GM20431 (cell line): ENCODE results near the gene CAPN14.

Experiments
- in situ Hi-C: fragments of 300-500 bp; cut with MseI, MboI; formaldehyde crosslinking; loops from one replicate; pipeline ENCODE4 v1.15.0; 2020; ENCODE audit warnings: low sequenced_read_pairs; ENCODE audit not compliant: unreplicated experiment

Gene CAPN14

GRCh38 chr2:31217465-31218200 is at the start of gene CAPN14:
Gene CAPN14, minus strand, starts transcription at chr2:31217515. Its CDS starts 12,068 bp downstream, at chr2:31205447.
- in situ Hi-C loops: no loop called here

GRCh38 chr2:31266804-31267203 is 49.5 kb upstream of the CAPN14 start:
- in situ Hi-C loops: no loop called here

- in situ Hi-C loops: no loop called here
Observed at GRCh38 chr2:31265234-31265633, 47.9 kb upstream of the CAPN14 start.

- in situ Hi-C loops: no loop called here
Observed at GRCh38 chr2:31263636-31264190, 46.4 kb upstream of the CAPN14 start.

GRCh38 chr2:31260870-31261269 is 43.6 kb upstream of the CAPN14 start:
- in situ Hi-C loops: no loop called here

- in situ Hi-C loops: no loop called here
Observed at GRCh38 chr2:31259075-31259474, 41.8 kb upstream of the CAPN14 start.

GRCh38 chr2:31258351-31258750 is 41.0 kb upstream of the CAPN14 start:
- in situ Hi-C loops: no loop called here

GRCh38 chr2:31256611-31257382 is 39.5 kb upstream of the CAPN14 start:
- in situ Hi-C loops: no loop called here

GRCh38 chr2:31255911-31256571 is 38.7 kb upstream of the CAPN14 start:
- in situ Hi-C loops: no loop called here

GRCh38 chr2:31254237-31255203 is 37.2 kb upstream of the CAPN14 start:
- in situ Hi-C loops: no loop called here

- in situ Hi-C loops: no loop called here
Observed at GRCh38 chr2:31253356-31254131, 36.2 kb upstream of the CAPN14 start.

- in situ Hi-C loops: no loop called here
Observed at GRCh38 chr2:31251851-31252250, 34.5 kb upstream of the CAPN14 start.

GRCh38 chr2:31251018-31251417 is 33.7 kb upstream of the CAPN14 start:
- in situ Hi-C loops: no loop called here

GRCh38 chr2:31249009-31249690 is 31.8 kb upstream of the CAPN14 start:
- in situ Hi-C loops: no loop called here

GRCh38 chr2:31248139-31248538 is 30.8 kb upstream of the CAPN14 start:
- in situ Hi-C loops: no loop called here

- in situ Hi-C loops: no loop called here
Observed at GRCh38 chr2:31247711-31248110, 30.4 kb upstream of the CAPN14 start.

- in situ Hi-C loops: no loop called here
Observed at GRCh38 chr2:31246184-31246852, 29.0 kb upstream of the CAPN14 start.

GRCh38 chr2:31244101-31244500 is 26.8 kb upstream of the CAPN14 start:
- in situ Hi-C loops: no loop called here
